GM12874 (cell line): ENCODE measurements around the gene MIEN1.

Experiments
- TF ChIP-seq, protein P1 (sequence below): IDR thresholded peaks from 2 replicates; pipeline ENCODE4 v1.5.1; 2011; ENCODE audit warnings: low read depth, mild to moderate bottlenecking, control low read depth, low read length, moderate library complexity; ENCODE audit not compliant: insufficient read depth

The MIEN1 gene

DNA sequence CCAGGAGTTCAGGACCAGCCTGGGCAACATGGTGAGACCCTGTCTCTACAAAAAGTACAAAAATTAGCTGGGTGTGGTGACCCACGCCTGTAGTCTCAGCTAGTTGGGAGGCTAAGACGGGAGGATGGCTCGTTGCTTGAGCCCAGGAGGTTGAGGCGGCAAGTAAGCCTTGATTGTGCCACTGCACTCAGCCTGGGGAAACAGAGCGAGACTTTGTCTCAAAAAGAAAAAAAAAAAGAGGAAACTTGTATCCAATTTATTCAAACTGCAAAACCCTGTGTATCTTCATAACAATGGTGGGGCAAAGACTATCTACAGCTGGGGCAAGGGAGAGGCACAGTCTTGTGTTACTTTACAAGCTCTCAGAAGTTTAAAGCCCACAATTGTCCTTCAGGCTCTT is 28.9 kb upstream of the MIEN1 start:
- TF ChIP-seq, protein P1, sequence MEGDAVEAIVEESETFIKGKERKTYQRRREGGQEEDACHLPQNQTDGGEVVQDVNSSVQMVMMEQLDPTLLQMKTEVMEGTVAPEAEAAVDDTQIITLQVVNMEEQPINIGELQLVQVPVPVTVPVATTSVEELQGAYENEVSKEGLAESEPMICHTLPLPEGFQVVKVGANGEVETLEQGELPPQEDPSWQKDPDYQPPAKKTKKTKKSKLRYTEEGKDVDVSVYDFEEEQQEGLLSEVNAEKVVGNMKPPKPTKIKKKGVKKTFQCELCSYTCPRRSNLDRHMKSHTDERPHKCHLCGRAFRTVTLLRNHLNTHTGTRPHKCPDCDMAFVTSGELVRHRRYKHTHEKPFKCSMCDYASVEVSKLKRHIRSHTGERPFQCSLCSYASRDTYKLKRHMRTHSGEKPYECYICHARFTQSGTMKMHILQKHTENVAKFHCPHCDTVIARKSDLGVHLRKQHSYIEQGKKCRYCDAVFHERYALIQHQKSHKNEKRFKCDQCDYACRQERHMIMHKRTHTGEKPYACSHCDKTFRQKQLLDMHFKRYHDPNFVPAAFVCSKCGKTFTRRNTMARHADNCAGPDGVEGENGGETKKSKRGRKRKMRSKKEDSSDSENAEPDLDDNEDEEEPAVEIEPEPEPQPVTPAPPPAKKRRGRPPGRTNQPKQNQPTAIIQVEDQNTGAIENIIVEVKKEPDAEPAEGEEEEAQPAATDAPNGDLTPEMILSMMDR: no peak

- TF ChIP-seq, protein P1: no peak
These were observed 27.9 kb upstream of the MIEN1 start for GRCh38 chr17:39757931-39758873.

DNA sequence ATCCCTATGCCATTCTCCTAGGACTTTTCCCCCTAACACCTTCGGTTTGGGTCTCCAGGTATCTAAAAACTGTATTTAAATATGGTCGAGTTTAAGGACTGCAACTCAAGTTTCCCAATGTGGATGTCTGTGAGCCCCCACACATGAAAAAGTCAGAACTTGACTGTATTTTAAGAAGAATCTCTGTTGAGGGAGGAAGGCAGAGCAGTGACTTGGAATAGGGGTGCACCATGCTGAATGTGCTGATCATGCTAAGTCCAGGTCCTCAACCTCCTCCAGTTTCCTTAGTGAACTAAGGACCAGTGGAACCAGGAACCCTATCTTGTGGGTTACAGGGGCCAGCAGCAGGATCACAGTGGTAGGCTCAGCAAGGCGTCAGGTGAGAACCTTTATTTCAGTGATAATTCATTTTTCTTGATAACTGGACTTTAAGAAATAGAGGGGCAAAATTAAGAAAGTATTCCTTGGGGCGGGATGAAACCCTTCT is 26.9 kb upstream of the MIEN1 start:
- TF ChIP-seq, protein P1: no peak

GRCh38 chr17:39756380-39757079 is 26.2 kb upstream of the MIEN1 start:
- TF ChIP-seq, protein P1: no peak

- TF ChIP-seq, protein P1: no peak
These were observed 25.4 kb upstream of the MIEN1 start for GRCh38 chr17:39755554-39756379.

- TF ChIP-seq, protein P1: no peak
These were observed 24.7 kb upstream of the MIEN1 start for GRCh38 chr17:39754958-39755553.
